Heart right ventricle (tissue), 16 donors: Measurements from ENCODE around the gene ASCL3. TPM values are rescaled to one million over a fixed set of nuclear protein-coding genes. Genes with fewer than 3 reads are reported as not detected.
A peak's percentile ranks its signal among the peaks of the same experiment; 100 is the strongest.

Experiments used
- ATAC-seq, 8 donors: fragments of 200-7000 bp; cut with Tn5 transposase; one replicate each; pipeline ENCODE4 v1.9.1; 2020; ENCODE audit warnings: mild to moderate bottlenecking in 8 of 8, moderate library complexity in 8 of 8, moderate number of reproducible peaks in 1 of 8
- DNase-seq, 2 donors: peaks; one replicate each; pipeline ENCODE4 v3.0.0-alpha.2; 2020
- H3K27ac ChIP-seq, 10 donors: fragments of 200-600 bp; sonication (generic) in 2 of 10; one replicate each; pipeline versions ENCODE4 v1.5.0 to v1.8.0; 2020 to 2022; ENCODE audit warnings: mild to moderate bottlenecking in 3 of 10
- H3K27me3 ChIP-seq, 7 donors: fragments of 200-600 bp; one replicate each; pipeline ENCODE4 v1.8.0; 2021 to 2022; ENCODE audit warnings: mild to moderate bottlenecking in 2 of 7
- H3K36me3 ChIP-seq, 9 donors: fragments of 200-600 bp; sonication (generic) in 1 of 9; one replicate each; pipeline versions ENCODE4 v1.5.0 to v1.8.0; 2020 to 2022; ENCODE audit warnings: mild to moderate bottlenecking in 2 of 9
- H3K4me1 ChIP-seq, 9 donors: fragments of 200-600 bp; sonication (generic) in 1 of 9; one replicate each; pipeline versions ENCODE4 v1.5.0 to v1.8.0; 2020 to 2022; ENCODE audit warnings: mild to moderate bottlenecking in 4 of 9
- H3K4me3 ChIP-seq, 10 donors: fragments of 200-600 bp; sonication (generic) in 2 of 10; one replicate each; pipeline versions ENCODE4 v1.5.0 to v1.8.0; 2020 to 2022; ENCODE audit warnings: mild to moderate bottlenecking in 7 of 10, moderate library complexity in 2 of 10
- H3K9me3 ChIP-seq, 11 donors: fragments of 200-600 bp in 10 of 11; sonication (generic) in 2 of 11; one replicate each; pipeline versions ENCODE4 v1.5.0 to v1.8.0; 2013 to 2022; ENCODE audit warnings: mild to moderate bottlenecking in 2 of 11, control low read depth in 1 of 11, moderate library complexity in 1 of 11
- CTCF ChIP-seq, 9 donors: fragments of 200-600 bp; sonication (generic) in 2 of 9; IDR thresholded peaks; one replicate each; pipeline versions ENCODE4 v1.5.0 to v1.8.0; 2021 to 2022; ENCODE audit warnings: antibody characterized with exemption in 9 of 9, mild to moderate bottlenecking in 5 of 9, moderate library complexity in 1 of 9
- WGBS, 2 donors: extraction: QIAGEN DNeasy Blood & Tissue Kit; methylation state at CpG; one replicate each; pipeline ENCODE4 v1.1.7; 2013; ENCODE audit warnings: inconsistent platforms in 1 of 2; 5-methylcytosine and 5-hydroxymethylcytosine counted together
- intact Hi-C, 10 donors: fragments of 100-400 bp; cut with DNase I; formaldehyde crosslinking; loops; one replicate each; pipeline versions ENCODE4 v1.11.1 to v1.14.2; 2022
- polyA plus RNA-seq, 2 donors: library from polyadenylated mRNA; stranded (reverse); fragments of 200-250 nt; gene quantifications; one replicate each; pipeline ENCODE4 v1.2.3, GENCODE V29; 2013
- total RNA-seq, 10 donors: library from RNA; stranded (reverse); fragmentation: NEBNext Ultra II Directional in 3 of 10; extraction: Animal tissue kit (Norgen Biotek cat#: 25700) in 3 of 10; gene quantifications; one replicate each; pipeline versions ENCODE4 v1.2.1 to v1.2.4, GENCODE V29; 2021 to 2023
- donor health status: Arrhythmogenic right ventricular cardiomyopathy.
- donor health status: ischemic (EF 13 %, LVEDD 7.1; RV severe dilation, severe dysfunction).
- donor health status: healthy with polysubstance abuse.
- donor health status: DM: no; HTN: yes; CAD: no.
- donor health status: DM: no; HTN: no; CAD: no.
- donor health status: ischemic (EF 25% LVEDD 6.9; RV normal size, moderate dysfunction).
- donor health status: ischemic (EF 25% LVEDD 5.7; RV mildly dilated, moderate dysfunction).
- donor health status: healthy.
- donor health status: DM: yes; HTN: yes; CAD: no.
- donor health status: Ischemic cardiomyopathy.
- donor health status: ischemic (EF 35%, LVEDD 5.7; RV mildly dilated, moderate dysfunction).
- donor health status: nonischemic (EF 11% LVEDD 7.7; RV severe dilation, severe dysfunction).
- donor health status: DM: yes; HTN: yes; CAD: no.
- donor health status: PGD.
- donor health status: ischemic (EF 29% LVEDD 5.4; RV normal size, mild dysfunction).
- donor health status: nonischemic (EF 23%, LVEDD 6.1; RV moderate dilation, normal function).

Gene ASCL3
- total and polyA plus RNA-seq, 12 donors, result not detected

- intact Hi-C loops, result no loop called here
- H3K4me3 ChIP-seq, result no peak overlapping the region
- H3K27me3 ChIP-seq, result no peaks in the 10 kb centered on the region
- ATAC-seq (peak in 1 of 8 donors; percentile 31), DNase-seq (no peak)
- 55 to 62% methylated on average over 14 of the region's 14 CpGs for WGBS, 2 donors
- H3K4me1 ChIP-seq, result no peaks in the 10 kb centered on the region
- no peaks in the 10 kb centered on the region for H3K9me3 ChIP-seq
- H3K36me3 ChIP-seq, result no peaks in the 10 kb centered on the region
- TF ChIP-seq CTCF (IDR thresholded peaks at IDR 0.05), result no peak
- no peak overlapping the region for H3K27ac ChIP-seq
Measured at GRCh38 chr11:8934742-8935488, 7.9 kb downstream of the ASCL3 start.

- intact Hi-C loops, result no loop called here
- ATAC-seq, result no peak
- Histone ChIP-seq H3K4me3 (no peak overlapping the region), H3K4me1 (no peaks in the 10 kb centered on the region), H3K27ac (no peak overlapping the region), H3K27me3 (no peaks in the 10 kb centered on the region), H3K9me3 (no peaks in the 10 kb centered on the region), H3K36me3 (no peaks in the 10 kb centered on the region)
- no peak for TF ChIP-seq CTCF (IDR thresholded peaks at IDR 0.05)
- WGBS, 2 donors, result 94 to 95% methylated on average over 6 of the region's 6 CpGs
- DNase-seq, result no peak
Measured at GRCh38 chr11:8933931-8934330, 8.9 kb downstream of the ASCL3 start.

GRCh38 chr11:8932564-8933180 lies 10.1 kb downstream of the ASCL3 start, which contains the start of gene C11orf16:
Gene C11orf16 (minus strand): TSS chr11:8932947. CDS start chr11:8932308, 639 bp downstream.
- Histone ChIP-seq H3K27me3 (no peaks in the 10 kb centered on the region), H3K4me3 (no peak within 1 kb of the TSS), H3K4me1 (no peaks in the 10 kb centered on the region), H3K36me3 (no peaks in the 10 kb centered on the region), H3K9me3 (no peaks in the 10 kb centered on the region), H3K27ac (no peak within 1 kb of the TSS)
- ATAC-seq (peak in 1 of 8 donors; percentile 20), DNase-seq (no peak)
- intact Hi-C loops, result no loop called here
- TF ChIP-seq CTCF (IDR thresholded peaks at IDR 0.05), result no peak
- WGBS, 2 donors, result 78 to 79% methylated on average over 12 of the region's 12 CpGs

- H3K27me3 ChIP-seq, result no peaks in the 10 kb centered on the region
- H3K4me3 ChIP-seq, result no peak overlapping the region
- intact Hi-C loops, result no loop called here
- no peaks in the 10 kb centered on the region for H3K9me3 ChIP-seq
- H3K4me1 ChIP-seq, result no peaks in the 10 kb centered on the region
- H3K27ac ChIP-seq, result no peak overlapping the region
- WGBS, 2 donors, result 94% methylated on average over 12 of the region's 12 CpGs
- no peak for TF ChIP-seq CTCF (IDR thresholded peaks at IDR 0.05)
- ATAC-seq, result no peak
- DNase-seq, result no peak
- no peaks in the 10 kb centered on the region for H3K36me3 ChIP-seq
Measured at GRCh38 chr11:8930456-8931175, 12.2 kb downstream of the ASCL3 start.
